Colonic mucosa (tissue), 4 donors: ENCODE measurements around the gene RAB11B. TPM values are rescaled to one million over a fixed set of nuclear protein-coding genes. Genes with fewer than 3 reads are reported as not detected.
A peak's percentile ranks its signal among the peaks of the same experiment; 100 is the strongest.
"Not testable (repeated sequence)": the region's sequence is repeated elsewhere in the genome, so short reads cannot be mapped to it uniquely, and the experiment has no call there.

Source experiments
- DNase-seq: peaks from one replicate; pipeline ENCODE4 v3.0.0-alpha.2; 2020
- H3K27ac ChIP-seq: fragments of 200-600 bp; one replicate; pipeline ENCODE4 v1.8.0; 2021
- H3K27me3 ChIP-seq: fragments of 200-600 bp; one replicate; pipeline ENCODE4 v1.8.0; 2021
- H3K36me3 ChIP-seq: fragments of 200-600 bp; one replicate; pipeline ENCODE4 v1.8.0; 2021
- H3K4me1 ChIP-seq: fragments of 200-600 bp; one replicate; pipeline ENCODE4 v1.8.0; 2021; ENCODE audit warnings: mild to moderate bottlenecking
- H3K4me3 ChIP-seq: fragments of 200-600 bp; one replicate; pipeline ENCODE4 v1.8.0; 2021
- H3K9ac ChIP-seq, 2 donors: one replicate each; pipeline ENCODE4 v1.7.0; 2013; ENCODE audit warnings: control low read depth in 2 of 2, low read depth in 2 of 2, low read length in 2 of 2
- H3K9me3 ChIP-seq: fragments of 200-600 bp; one replicate; pipeline ENCODE4 v1.8.0; 2021
- CTCF ChIP-seq: fragments of 200-600 bp; IDR thresholded peaks from one replicate; pipeline ENCODE4 v1.8.0; 2022; ENCODE audit warnings: antibody characterized with exemption, mild to moderate bottlenecking
- intact Hi-C: fragments of 100-400 bp; cut with DNase I; formaldehyde crosslinking; loops from one replicate; pipeline ENCODE4 v1.14.1; 2022
- total RNA-seq, 2 donors: library from RNA; stranded (reverse); fragmentation: NEBNext Ultra II Directional in 1 of 2; extraction: Animal tissue kit (Norgen Biotek cat#: 25700) in 1 of 2; gene quantifications; one replicate each; pipeline ENCODE4 v1.2.1, GENCODE V29; 2021
- donor health status: healthy.
- donor health status: DM: no; HTN: no; CAD: no.
- donor health status: DM: no; HTN: no; CAD: no.

The RAB11B gene
- total RNA-seq, 2 donors from 2014 or later: 117 to 127 TPM

- Histone ChIP-seq H3K27me3 (no peaks in the 10 kb centered on the region), H3K4me1 (no peaks in the 10 kb centered on the region), H3K9ac (no peak overlapping the region), H3K9me3 (no peaks in the 10 kb centered on the region), H3K4me3 (no peak overlapping the region), H3K36me3 (peaks cover 7% of the 10 kb centered on the region), H3K27ac (no peak overlapping the region)
- no peak for TF ChIP-seq CTCF
- DNase-seq: no peak
- intact Hi-C loops: no loop called here
These were observed 13.1 kb downstream of the RAB11B start for GRCh38 chr19:8403098-8403819.

- H3K9ac ChIP-seq: no peak overlapping the region
- H3K4me3 ChIP-seq: no peak overlapping the region
- DNase-seq: no peak
- no peak overlapping the region for H3K27ac ChIP-seq
- H3K27me3 ChIP-seq: no peaks in the 10 kb centered on the region
- TF ChIP-seq CTCF: no peak
- no peaks in the 10 kb centered on the region for H3K4me1 ChIP-seq
- intact Hi-C loops: no loop called here
- no peaks in the 10 kb centered on the region for H3K9me3 ChIP-seq
- peaks cover 7% of the 10 kb centered on the region for H3K36me3 ChIP-seq
These were observed 13.6 kb downstream of the RAB11B start for GRCh38 chr19:8403820-8404109.

GRCh38 chr19:8404391-8405151 lies 14.4 kb downstream of the RAB11B start:
- intact Hi-C loops: no loop called here
- Histone ChIP-seq H3K9me3 (no peaks in the 10 kb centered on the region), H3K4me1 (no peaks in the 10 kb centered on the region), H3K27ac (no peak overlapping the region), H3K4me3 (no peak overlapping the region), H3K27me3 (no peaks in the 10 kb centered on the region), H3K36me3 (peaks cover 7% of the 10 kb centered on the region), H3K9ac (no peak overlapping the region)
- no peak for TF ChIP-seq CTCF
- DNase-seq: no peak

GRCh38 chr19:8410718-8411117 lies 20.6 kb downstream of the RAB11B start:
- H3K9me3 ChIP-seq, DNase-seq, H3K4me1 ChIP-seq, H3K36me3 ChIP-seq, H3K27ac ChIP-seq, H3K9ac ChIP-seq, H3K4me3 ChIP-seq, H3K27me3 ChIP-seq: not testable (repeated sequence)
- intact Hi-C loops: loop anchor here (5.0 kb wide), 1 partner anchor 92 kb away; the partner anchor contains the start of gene PRAM1

- H3K4me3 ChIP-seq: peak within 1 kb of the TSS; percentile 88
- intact Hi-C loops: loop anchor here (5.0 kb wide), 1 partner anchor 89 kb away; the partner anchor contains the start of gene PRAM1
- no peaks in the 10 kb centered on the region for H3K36me3 ChIP-seq
- peak; percentile 95 for DNase-seq
- H3K27ac ChIP-seq: no peak within 1 kb of the TSS
- no peaks in the 10 kb centered on the region for H3K27me3 ChIP-seq
- peak; percentile 35 for TF ChIP-seq CTCF
- H3K9me3 ChIP-seq: no peaks in the 10 kb centered on the region
- peak within 1 kb of the TSS; percentile 49 to 90 for H3K9ac ChIP-seq
- H3K4me1 ChIP-seq: peaks cover 4% of the 10 kb centered on the region
These were observed 22.8 kb downstream of the RAB11B start, which contains the start of gene MARCHF2 for GRCh38 chr19:8412783-8413628. MARCHF2 (plus strand) TSS chr19:8413305; CDS start chr19:8421841, 8,536 bp downstream.
